HepG2 (cell line): ENCODE data around the gene ABTB2. TPM values are rescaled to one million over a fixed set of nuclear protein-coding genes. Genes with fewer than 3 reads are reported as not detected.

Experiments used
- ATAC-seq: fragments of 200-7000 bp; cut with Tn5 transposase; 3 replicates; pipeline ENCODE4 v1.9.1; 2020; ENCODE audit warnings: mild to moderate bottlenecking, moderate library complexity
- BruUV-seq: library from RNA; stranded (reverse); fragments of 400-500 nt; replicated peaks from 2 replicates; lab custom pipeline; 2021; lab: Mats Ljungman, UMichigan
- CTCF ChIA-PET: fragments of 300-600 bp; formaldehyde crosslinking; extraction: SDS; loops from one replicate; lab custom pipeline; 2021; ENCODE audit warnings: low total read pairs, inconsistent platforms, low intra/inter-chr PET ratio; lab: Yijun Ruan, JAX
- POLR2A ChIA-PET: fragments of 350-600 bp; sonication (Branson Sonifier 250); formaldehyde crosslinking; loops from one replicate; lab custom pipeline; 2020; ENCODE audit warnings: antibody characterized with exemption, inconsistent platforms; lab: Yijun Ruan, JAX
- DNase-seq: peaks from one replicate; pipeline ENCODE4 v3.0.0-alpha.2; 2015; ENCODE audit warnings: low spot score
- FAIRE-seq: peaks from 3 replicates; lab custom pipeline; 2011; peaks lifted over from hg19 to GRCh38; lab: Jason Lieb, UNC
- H2AFZ ChIP-seq: one replicate; pipeline ENCODE4 v1.6.1; 2011; ENCODE audit warnings: low read length, inconsistent platforms
- H3K27ac ChIP-seq: fragments of 300-600 bp; 3 replicates; pipeline ENCODE4 v1.8.0; 2011; ENCODE audit warnings: mixed run types, mild to moderate bottlenecking, mixed read lengths, low read length, inconsistent platforms; ENCODE audit not compliant: insufficient read depth; ENCODE audit errors: extremely low read length
- H3K27me3 ChIP-seq, 2 experiments: fragments of 200-600 bp in 1 of 2; 2 replicates in 1 of 2; 3 replicates in 1 of 2; pipeline versions ENCODE4 v1.6.0 to v1.8.0; 2011; ENCODE audit warnings: low read length in 2 of 2, mild to moderate bottlenecking in 2 of 2, moderate library complexity in 2 of 2, inconsistent platforms in 1 of 2; ENCODE audit not compliant: insufficient read depth in 2 of 2, control insufficient read depth in 1 of 2
- H3K36me3 ChIP-seq, 2 experiments: fragments of 200-600 bp in 1 of 2; replicated peaks in 1 of 2; 2 replicates in 1 of 2; 3 replicates in 1 of 2; pipeline versions ENCODE4 v1.5.1 to v1.8.0; 2011; ENCODE audit warnings: low read length in 2 of 2, inconsistent platforms in 1 of 2; ENCODE audit not compliant: insufficient read depth in 2 of 2, control insufficient read depth in 1 of 2
- H3K4me1 ChIP-seq: 2 replicates; pipeline ENCODE4 v1.5.1; 2012; ENCODE audit warnings: low read length, inconsistent platforms; ENCODE audit not compliant: insufficient read depth
- H3K4me2 ChIP-seq: 2 replicates; pipeline ENCODE4 v1.6.0; 2011; ENCODE audit warnings: low read depth, low read length, inconsistent platforms
- H3K4me3 ChIP-seq, 3 experiments: fragments of 200-600 bp in 1 of 3; sonication (generic), shearing (Covaris generic) in 1 of 3; replicated peaks in 1 of 3; 2 replicates each; pipeline ENCODE4 v1.5.1; 2011 to 2016; ENCODE audit warnings: low read length in 3 of 3, inconsistent platforms in 2 of 3, low read depth in 2 of 3, mild to moderate bottlenecking in 2 of 3, control low read depth in 1 of 3, mixed read lengths in 1 of 3; ENCODE audit not compliant: insufficient read depth in 1 of 3
- H3K79me2 ChIP-seq: one replicate; pipeline ENCODE4 v1.6.1; 2011; ENCODE audit warnings: low read length, inconsistent platforms; ENCODE audit not compliant: insufficient read depth
- H3K9ac ChIP-seq: 2 replicates; pipeline ENCODE4 v1.6.0; 2011; ENCODE audit warnings: mild to moderate bottlenecking, low read depth, low read length, inconsistent platforms; ENCODE audit not compliant: insufficient read depth
- H3K9me3 ChIP-seq: 2 replicates; pipeline ENCODE4 v1.5.1; 2012; ENCODE audit warnings: mild to moderate bottlenecking, low read length
- H4K20me1 ChIP-seq: 2 replicates; pipeline ENCODE4 v1.6.0; 2011; ENCODE audit warnings: inconsistent platforms, mild to moderate bottlenecking, low read length, moderate library complexity; ENCODE audit not compliant: insufficient read depth
- FOXP4 ChIP-seq: sonication (generic); formaldehyde crosslinking; IDR thresholded peaks from 2 replicates; pipeline ENCODE4 v1.4.0; 2020; ENCODE audit warnings: missing genetic modification reagents
- IRF1 ChIP-seq: sonication (generic); formaldehyde crosslinking; IDR thresholded peaks from 2 replicates; pipeline ENCODE4 v1.4.0; 2020; ENCODE audit warnings: low read depth, mild to moderate bottlenecking, missing genetic modification reagents
- NAIF1 ChIP-seq: sonication (generic); formaldehyde crosslinking; IDR thresholded peaks from 2 replicates; pipeline ENCODE4 v1.5.0; 2020; ENCODE audit warnings: mild to moderate bottlenecking, missing genetic modification reagents, borderline replicate concordance
- SNRNP70 ChIP-seq: fragments of 200-400 bp; formaldehyde crosslinking; IDR thresholded peaks from 2 replicates; pipeline ENCODE4 v1.6.1; 2017; ENCODE audit warnings: mild to moderate bottlenecking, low read depth, low read length, moderate library complexity
- SP2 ChIP-seq: sonication (generic); formaldehyde crosslinking; IDR thresholded peaks from 2 replicates; pipeline ENCODE4 v1.5.1; 2020; ENCODE audit warnings: mild to moderate bottlenecking, missing genetic modification reagents
- SPEN ChIP-seq: sonication (generic); formaldehyde crosslinking; IDR thresholded peaks from 2 replicates; pipeline ENCODE4 v1.5.1; 2020; ENCODE audit warnings: low read depth, mild to moderate bottlenecking, missing genetic modification reagents
- SRY ChIP-seq: sonication (generic); formaldehyde crosslinking; IDR thresholded peaks from 2 replicates; pipeline ENCODE4 v1.8.0; 2022; ENCODE audit warnings: mild to moderate bottlenecking, missing genetic modification reagents
- TOPORS ChIP-seq: sonication (generic); formaldehyde crosslinking; IDR thresholded peaks from 2 replicates; pipeline ENCODE4 v1.8.0; 2023; ENCODE audit warnings: mild to moderate bottlenecking, missing genetic modification reagents
- ZBTB25 ChIP-seq: IDR thresholded peaks from 2 replicates; pipeline ENCODE4 v1.6.1; 2018; ENCODE audit warnings: missing genetic modification reagents
- ZBTB44 ChIP-seq: sonication (generic); formaldehyde crosslinking; IDR thresholded peaks from 2 replicates; pipeline ENCODE4 v1.4.0; 2020; ENCODE audit warnings: missing genetic modification reagents
- ZBTB7A ChIP-seq: sonication (generic); formaldehyde crosslinking; IDR thresholded peaks from 2 replicates; pipeline ENCODE4 v1.8.0; 2022; ENCODE audit warnings: mild to moderate bottlenecking, missing genetic modification reagents
- ZFP36L2 ChIP-seq: sonication (generic); formaldehyde crosslinking; IDR thresholded peaks from 2 replicates; pipeline ENCODE4 v1.4.0; 2020; ENCODE audit warnings: missing genetic modification reagents
- ZNF142 ChIP-seq: sonication (generic); formaldehyde crosslinking; IDR thresholded peaks from 2 replicates; pipeline ENCODE4 v1.4.0; 2020; ENCODE audit warnings: missing genetic modification reagents
- ZNF235 ChIP-seq: sonication (generic); formaldehyde crosslinking; IDR thresholded peaks from 2 replicates; pipeline ENCODE4 v1.8.1; 2023; ENCODE audit warnings: mild to moderate bottlenecking, missing genetic modification reagents, borderline replicate concordance
- WGBS: methylation state at CpG from one replicate; pipeline ENCODE4 v1.1.6; 2017; ENCODE audit warnings: low lambda C conversion rate; 5-methylcytosine and 5-hydroxymethylcytosine counted together
- in situ Hi-C: cut with HindIII; loops from 2 replicates; pipeline ENCODE4 v1.10.0; 2017; ENCODE audit warnings: low pct_unique_long_range_greater_than_20kb; ENCODE audit not compliant: extremely low pct_ligation_motif_present
- intact Hi-C: fragments of 100-400 bp; cut with micrococcal nuclease; formaldehyde crosslinking; loops from one replicate; pipeline ENCODE4 v1.10.0; 2022; ENCODE audit not compliant: unreplicated experiment
- polyA plus RNA-seq, 8 experiments: library from polyadenylated mRNA; depleted of rRNA in 3 of 8; stranded (reverse) in 7 of 8; unstranded in 1 of 8; fragments of >200 nt; fragmentation: Illumina TruSeq in 4 of 8; extraction: Trizol in 4 of 8; gene quantifications; 2 replicates each; pipeline versions ENCODE4 v1.2.1 to v1.2.3, GENCODE V29; 2011 to 2016; ENCODE audit warnings: low read depth in 4 of 8, missing spikeins in 1 of 8, mixed read lengths in 1 of 8; ENCODE audit not compliant: insufficient read depth in 1 of 8
- total RNA-seq, 5 experiments: library from RNA; depleted of rRNA; stranded (reverse); fragments of >200 nt; fragmentation: Illumina TruSeq; extraction: Trizol; gene quantifications; 2 replicates each; pipeline ENCODE4 v1.2.3, GENCODE V29; 2016; ENCODE audit warnings: low read depth in 1 of 5

ABTB2 gene
- total and polyA plus RNA-seq, 2 of the 13 experiments (the other 11 are each of a cell fraction or from before 2014, with no cell fraction given): 5.1 to 15.4 TPM

GRCh38 chr11:34240150-34240494 lies 117.7 kb downstream of the ABTB2 start:
- Histone ChIP-seq H3K4me1 (peaks cover 18% of the 10 kb centered on the region), H3K27ac (no peak overlapping the region), H3K4me3 (no peak overlapping the region), H3K27me3 (no peaks in the 10 kb centered on the region), H4K20me1 (no peaks in the 10 kb centered on the region), H3K9ac (no peak overlapping the region), H3K79me2 (peaks cover 3% of the 10 kb centered on the region), H2AFZ (no peak overlapping the region), H3K9me3 (no peaks in the 10 kb centered on the region), H3K36me3 (no peaks in the 10 kb centered on the region), H3K4me2 (no peak overlapping the region)
- ChIA-PET POLR2A (no interaction called here), CTCF (no interaction called here)
- FAIRE-seq (no peak), DNase-seq (no peak), ATAC-seq (no peak)
- no TSS peak for BruUV-seq
- intact Hi-C loops (no loop called here), in situ Hi-C loops (no loop called here)
- 98% methylated on average over 7 of the region's 8 CpGs for WGBS
- TF ChIP-seq TOPORS (CRISPR knock-in tag) (no peak), ZBTB7A (CRISPR knock-in tag) (no peak), ZNF142 (no peak), ZFP36L2 (CRISPR knock-in tag) (no peak), SP2 (no peak), NAIF1 (CRISPR knock-in tag) (no peak), ZBTB44 (CRISPR knock-in tag) (no peak), SNRNP70 (no peak), SRY (CRISPR knock-in tag) (no peak), ZBTB25 (no peak), IRF1 (no peak), ZNF235 (CRISPR knock-in tag) (no peak), FOXP4 (CRISPR knock-in tag) (no peak), SPEN (CRISPR knock-in tag) (no peak)
